Endothelial cell (in vitro differentiated cells): ENCODE data around the gene FBN2. TPM values are rescaled to one million over a fixed set of nuclear protein-coding genes. Genes with fewer than 3 reads are reported as not detected.

Source experiments
- DNase-seq: peaks from one replicate; pipeline ENCODE4 v3.0.0; 2021; ENCODE audit warnings: low spot score
- H3K27ac Mint-ChIP-seq: one replicate; pipeline ENCODE4 v1.8.0; 2021; ENCODE audit warnings: mixed read lengths, inconsistent platforms; ENCODE audit not compliant: unreplicated experiment
- H3K27me3 Mint-ChIP-seq: one replicate; pipeline ENCODE4 v1.8.0; 2021; ENCODE audit warnings: mild to moderate bottlenecking, moderate library complexity, mixed read lengths, inconsistent platforms; ENCODE audit not compliant: unreplicated experiment
- H3K36me3 Mint-ChIP-seq: one replicate; pipeline ENCODE4 v1.8.0; 2021; ENCODE audit warnings: mild to moderate bottlenecking, low read depth, mixed read lengths, inconsistent platforms; ENCODE audit not compliant: unreplicated experiment
- H3K4me1 Mint-ChIP-seq: one replicate; pipeline ENCODE4 v1.8.0; 2021; ENCODE audit warnings: mild to moderate bottlenecking, mixed read lengths, inconsistent platforms; ENCODE audit not compliant: unreplicated experiment
- H3K4me3 Mint-ChIP-seq: one replicate; pipeline ENCODE4 v1.8.0; 2021; ENCODE audit warnings: mild to moderate bottlenecking, mixed read lengths, inconsistent platforms; ENCODE audit not compliant: unreplicated experiment
- H3K9me3 Mint-ChIP-seq: one replicate; pipeline ENCODE4 v1.8.0; 2021; ENCODE audit warnings: mixed read lengths, inconsistent platforms; ENCODE audit not compliant: unreplicated experiment
- CTCF ChIP-seq: fragments of 200-600 bp; sonication (generic); IDR thresholded peaks from one replicate; pipeline ENCODE4 v1.5.0; 2021; ENCODE audit warnings: antibody characterized with exemption; ENCODE audit not compliant: unreplicated experiment
- total RNA-seq: library from RNA; stranded (reverse); fragmentation: NEBNext Ultra II Directional; extraction: Animal tissue kit (Norgen Biotek cat#: 25700); gene quantifications from one replicate; pipeline ENCODE4 v1.2.1, GENCODE V29; 2021; ENCODE audit not compliant: unreplicated experiment

Gene FBN2
- total RNA-seq, 1 donor from 2014 or later, result 106 TPM

GRCh38 chr5:128432913-128433440 lies 105.1 kb downstream of the FBN2 start:
- TF ChIP-seq CTCF, result no peak
- H3K4me3 Mint-ChIP-seq, result no peak overlapping the region
- no peaks in the 10 kb centered on the region for H3K27me3 Mint-ChIP-seq
- peaks cover 3% of the 10 kb centered on the region for H3K36me3 Mint-ChIP-seq
- H3K9me3 Mint-ChIP-seq, result no peaks in the 10 kb centered on the region
- no peaks in the 10 kb centered on the region for H3K4me1 Mint-ChIP-seq
- no peak overlapping the region for H3K27ac Mint-ChIP-seq
- DNase-seq, result no peak

- peaks cover 2% of the 10 kb centered on the region for H3K4me1 Mint-ChIP-seq
- H3K36me3 Mint-ChIP-seq, result peaks cover 3% of the 10 kb centered on the region
- TF ChIP-seq CTCF, result no peak
- H3K9me3 Mint-ChIP-seq, result no peaks in the 10 kb centered on the region
- DNase-seq, result no peak
- no peak overlapping the region for H3K27ac Mint-ChIP-seq
- no peak overlapping the region for H3K4me3 Mint-ChIP-seq
- H3K27me3 Mint-ChIP-seq, result no peaks in the 10 kb centered on the region
Measured at GRCh38 chr5:128427921-128428320, 110.1 kb downstream of the FBN2 start.

- no peaks in the 10 kb centered on the region for H3K9me3 Mint-ChIP-seq
- no peak overlapping the region for H3K27ac Mint-ChIP-seq
- no peak for DNase-seq
- peaks cover 3% of the 10 kb centered on the region for H3K36me3 Mint-ChIP-seq
- peaks cover 2% of the 10 kb centered on the region for H3K4me1 Mint-ChIP-seq
- TF ChIP-seq CTCF, result no peak
- H3K27me3 Mint-ChIP-seq, result no peaks in the 10 kb centered on the region
- H3K4me3 Mint-ChIP-seq, result no peak overlapping the region
Measured at GRCh38 chr5:128426090-128426534, 111.9 kb downstream of the FBN2 start.

- Mint-ChIP-seq H3K27ac (no peak overlapping the region), H3K4me3 (no peak overlapping the region), H3K36me3 (peaks cover 3% of the 10 kb centered on the region), H3K9me3 (no peaks in the 10 kb centered on the region), H3K4me1 (peaks cover 2% of the 10 kb centered on the region), H3K27me3 (no peaks in the 10 kb centered on the region)
- DNase-seq, result no peak
- TF ChIP-seq CTCF, result no peak
Measured at GRCh38 chr5:128424646-128425045, 113.4 kb downstream of the FBN2 start.

GRCh38 chr5:128422612-128423011 lies 115.4 kb downstream of the FBN2 start:
- Mint-ChIP-seq H3K27me3 (no peaks in the 10 kb centered on the region), H3K4me1 (peaks cover 2% of the 10 kb centered on the region), H3K36me3 (no peaks in the 10 kb centered on the region), H3K4me3 (no peak overlapping the region), H3K27ac (no peak overlapping the region), H3K9me3 (no peaks in the 10 kb centered on the region)
- no peak for TF ChIP-seq CTCF
- DNase-seq, result no peak
